ENCODE measurements around the gene USP26.
A peak's percentile ranks its signal among the peaks of the same experiment; 100 is the strongest.
"Not testable (repeated sequence)": the region's sequence is repeated elsewhere in the genome, so short reads cannot be mapped to it uniquely, and the experiment has no call there.

The USP26 gene, protein sequence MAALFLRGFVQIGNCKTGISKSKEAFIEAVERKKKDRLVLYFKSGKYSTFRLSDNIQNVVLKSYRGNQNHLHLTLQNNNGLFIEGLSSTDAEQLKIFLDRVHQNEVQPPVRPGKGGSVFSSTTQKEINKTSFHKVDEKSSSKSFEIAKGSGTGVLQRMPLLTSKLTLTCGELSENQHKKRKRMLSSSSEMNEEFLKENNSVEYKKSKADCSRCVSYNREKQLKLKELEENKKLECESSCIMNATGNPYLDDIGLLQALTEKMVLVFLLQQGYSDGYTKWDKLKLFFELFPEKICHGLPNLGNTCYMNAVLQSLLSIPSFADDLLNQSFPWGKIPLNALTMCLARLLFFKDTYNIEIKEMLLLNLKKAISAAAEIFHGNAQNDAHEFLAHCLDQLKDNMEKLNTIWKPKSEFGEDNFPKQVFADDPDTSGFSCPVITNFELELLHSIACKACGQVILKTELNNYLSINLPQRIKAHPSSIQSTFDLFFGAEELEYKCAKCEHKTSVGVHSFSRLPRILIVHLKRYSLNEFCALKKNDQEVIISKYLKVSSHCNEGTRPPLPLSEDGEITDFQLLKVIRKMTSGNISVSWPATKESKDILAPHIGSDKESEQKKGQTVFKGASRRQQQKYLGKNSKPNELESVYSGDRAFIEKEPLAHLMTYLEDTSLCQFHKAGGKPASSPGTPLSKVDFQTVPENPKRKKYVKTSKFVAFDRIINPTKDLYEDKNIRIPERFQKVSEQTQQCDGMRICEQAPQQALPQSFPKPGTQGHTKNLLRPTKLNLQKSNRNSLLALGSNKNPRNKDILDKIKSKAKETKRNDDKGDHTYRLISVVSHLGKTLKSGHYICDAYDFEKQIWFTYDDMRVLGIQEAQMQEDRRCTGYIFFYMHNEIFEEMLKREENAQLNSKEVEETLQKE

DNA sequence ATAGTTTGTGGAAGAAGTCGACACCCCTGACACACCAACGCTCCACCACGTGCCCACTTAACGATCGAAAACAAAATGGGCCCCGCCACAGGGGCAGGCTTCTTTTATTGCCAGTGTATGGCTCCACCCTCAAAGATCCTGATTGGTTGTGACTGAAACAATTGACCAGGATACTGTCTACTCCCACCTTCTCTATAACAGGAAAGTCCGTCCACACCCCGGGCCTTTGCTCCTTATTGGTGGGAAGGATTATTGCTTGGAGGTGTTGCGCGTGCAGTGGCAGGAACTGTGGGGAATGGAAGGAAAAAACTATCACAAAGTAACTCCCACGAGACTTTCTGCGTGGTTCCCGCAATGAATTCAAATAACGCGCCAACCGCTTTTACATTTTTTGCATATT is at the start of gene USP26:
TSS of gene USP26 (minus strand) at position 79 of the 400 bp plus-strand sequence. CDS start 68,889 bp downstream, outside the sequence.
- no peak for DNase-seq

DNA sequence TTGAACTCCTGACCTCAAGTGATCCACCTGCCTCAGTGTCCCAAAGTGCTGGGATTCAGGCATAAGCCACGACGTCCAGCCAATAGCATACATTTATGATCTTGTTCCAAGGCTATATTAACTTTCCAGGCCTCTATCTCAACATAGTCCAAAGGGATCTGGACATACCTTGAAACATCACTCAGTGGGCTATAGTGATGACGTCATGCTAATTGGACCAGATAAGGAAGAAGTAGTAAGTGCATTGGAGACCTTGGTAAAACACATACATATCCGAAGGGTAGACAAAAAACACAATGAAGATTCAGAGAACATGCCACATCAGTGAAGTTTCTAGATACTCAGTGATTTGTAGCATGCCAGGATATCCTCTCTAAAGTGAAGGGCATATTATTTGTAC is 37.4 kb upstream of the USP26 start:
- no peak for DNase-seq

DNA sequence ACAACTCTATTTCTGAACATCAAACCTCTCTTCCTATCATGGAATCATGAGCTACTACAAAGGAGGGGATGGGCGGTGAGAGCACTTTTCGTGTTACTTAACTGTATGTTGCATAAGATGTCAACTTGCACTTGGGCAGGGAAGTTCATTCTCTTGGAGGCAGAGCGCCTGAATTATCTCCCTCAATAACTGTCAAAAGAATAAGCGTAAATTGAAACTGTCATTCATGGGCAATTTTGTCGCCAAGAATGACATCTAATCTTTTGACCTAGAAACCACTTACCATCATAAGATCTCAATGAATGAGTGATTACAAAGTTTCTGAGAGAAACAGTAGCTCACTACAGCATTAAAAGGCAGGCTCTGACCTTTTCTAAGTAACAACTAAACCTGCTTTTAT is 23.5 kb upstream of the USP26 start:
- DNase-seq: no peak

DNA sequence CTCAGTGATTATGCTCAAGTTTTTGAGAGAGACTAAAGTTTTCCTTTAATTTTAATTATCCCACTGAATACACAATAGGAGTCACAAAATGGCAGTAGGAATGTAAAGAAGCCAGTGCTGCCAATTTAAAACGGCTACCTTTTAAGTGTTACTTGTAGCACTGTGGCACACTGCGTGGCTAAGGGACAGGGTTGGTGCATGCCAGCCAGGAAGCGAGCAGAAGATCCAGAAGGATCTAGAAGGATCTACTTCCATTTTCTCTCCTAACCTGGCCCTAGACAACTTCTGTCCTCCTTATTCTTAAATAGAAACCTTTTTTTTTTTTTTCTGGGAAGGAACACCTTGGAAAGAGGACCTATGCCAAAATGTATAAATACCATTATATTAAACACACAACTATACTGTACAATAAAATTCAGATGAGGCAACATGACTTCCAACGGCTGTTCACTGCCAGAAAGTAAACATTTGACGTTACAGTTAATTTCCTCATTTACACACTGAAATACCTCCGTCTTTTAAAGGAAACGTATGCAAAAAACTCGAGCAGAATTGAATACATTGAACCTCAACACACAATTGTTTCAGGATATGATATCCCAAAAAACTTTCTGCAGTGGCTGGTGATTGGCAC is 2.7 kb downstream of the USP26 start:
- DNase-seq: no peak

DNA sequence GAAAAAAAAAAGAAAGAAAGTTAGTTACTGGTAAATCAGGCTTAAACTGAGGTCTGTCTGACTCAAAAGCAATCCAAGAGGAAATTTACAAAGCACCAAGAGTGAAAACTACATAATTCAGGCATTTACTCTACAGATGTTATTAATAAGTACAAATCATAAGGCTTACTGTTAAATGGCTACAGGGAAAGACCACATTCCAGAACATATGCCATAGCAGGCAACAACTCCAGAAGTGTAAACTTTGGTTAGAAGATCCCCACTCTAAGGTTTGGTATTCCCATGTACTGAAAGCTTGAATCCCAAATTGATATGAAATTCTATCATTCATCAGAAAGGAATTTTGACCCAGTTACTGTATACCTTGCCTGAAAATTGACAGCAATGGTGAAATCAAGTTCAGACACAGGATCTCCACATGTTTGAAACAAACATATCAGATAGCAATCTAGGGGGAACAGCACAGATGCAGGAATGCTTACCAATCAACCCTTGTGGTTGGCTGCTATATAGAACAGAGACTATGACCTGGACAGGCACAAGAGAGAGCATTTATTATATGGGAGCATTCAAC is 6.6 kb downstream of the USP26 start:
- no peak for DNase-seq

DNA sequence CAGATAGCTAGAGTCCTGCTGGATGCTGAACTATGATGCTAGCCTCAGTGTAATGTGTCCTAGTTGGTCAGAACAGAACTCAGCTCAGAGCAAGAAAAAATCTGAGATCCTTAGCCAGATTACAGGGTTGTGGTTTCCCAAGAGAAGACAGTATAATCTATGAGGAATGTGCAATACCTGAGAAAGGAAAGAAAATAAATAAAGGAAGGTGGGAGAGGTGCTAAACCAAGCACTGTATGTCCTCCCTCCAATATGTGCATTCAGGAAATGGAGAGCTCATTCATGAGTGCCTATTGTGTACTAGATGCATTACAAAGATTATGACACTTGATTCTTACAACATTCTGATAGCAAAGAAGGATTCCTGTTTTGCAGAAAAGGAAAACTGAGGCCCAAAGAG is 7.5 kb downstream of the USP26 start:
- DNase-seq: no peak

DNA sequence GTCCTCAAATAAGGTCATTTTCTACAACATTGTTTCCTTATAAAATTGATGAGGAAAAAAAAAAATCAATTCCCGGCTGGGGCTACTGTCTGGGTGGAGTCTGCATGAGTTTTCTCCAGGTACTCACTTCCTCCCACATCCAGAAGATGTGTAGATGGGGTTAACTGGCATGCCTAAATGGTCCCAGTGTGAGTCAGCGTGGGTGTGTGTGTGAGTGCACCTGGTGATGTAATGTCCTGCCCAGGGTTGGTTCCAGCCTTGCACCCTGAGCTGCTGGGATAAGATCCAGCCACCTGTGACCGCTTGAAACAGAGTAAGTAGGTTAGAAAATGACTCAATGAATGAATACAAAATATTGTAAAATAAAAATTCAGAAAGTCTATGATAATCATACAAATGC is 11.1 kb downstream of the USP26 start:
- DNase-seq: no peak

DNA sequence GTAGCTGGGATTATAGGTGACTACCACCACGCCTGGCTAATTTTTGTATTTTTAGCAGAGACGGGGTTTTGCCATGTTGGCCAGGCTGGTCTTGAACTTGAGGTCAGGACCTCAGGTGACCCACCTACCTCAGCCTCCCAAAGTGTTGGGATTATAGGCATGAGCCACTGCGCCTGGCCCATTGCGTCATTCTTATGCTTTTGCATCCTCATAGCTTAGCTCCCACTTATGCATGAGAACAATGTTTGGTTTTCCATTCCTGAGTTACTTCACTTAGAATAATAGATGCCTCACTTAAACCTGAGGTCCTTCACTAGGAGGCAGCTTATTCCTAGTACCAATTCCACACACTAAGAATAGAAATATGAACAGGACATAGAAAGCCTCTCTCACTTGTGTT is 11.9 kb downstream of the USP26 start:
- not testable (repeated sequence) for DNase-seq

DNA sequence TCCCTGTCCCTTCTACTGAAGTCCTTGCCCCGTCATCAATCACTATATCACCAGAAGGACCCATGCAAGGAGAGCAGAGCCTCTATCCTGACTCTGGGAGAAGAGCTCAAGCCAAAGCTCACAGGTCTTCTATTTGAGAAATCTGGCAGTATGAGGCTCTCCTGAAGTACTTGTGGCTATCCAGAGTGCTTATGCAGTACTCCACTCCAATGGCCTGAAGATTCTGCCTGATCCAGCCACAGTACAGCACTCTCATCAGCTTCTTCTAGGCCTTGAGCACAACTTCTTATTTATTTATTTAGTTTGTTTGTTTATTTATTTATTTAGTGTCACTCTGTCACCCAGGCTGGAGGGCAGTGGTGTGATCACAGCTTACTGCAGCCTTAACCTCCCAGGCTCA is 13.0 kb downstream of the USP26 start:
- DNase-seq: no peak

DNA sequence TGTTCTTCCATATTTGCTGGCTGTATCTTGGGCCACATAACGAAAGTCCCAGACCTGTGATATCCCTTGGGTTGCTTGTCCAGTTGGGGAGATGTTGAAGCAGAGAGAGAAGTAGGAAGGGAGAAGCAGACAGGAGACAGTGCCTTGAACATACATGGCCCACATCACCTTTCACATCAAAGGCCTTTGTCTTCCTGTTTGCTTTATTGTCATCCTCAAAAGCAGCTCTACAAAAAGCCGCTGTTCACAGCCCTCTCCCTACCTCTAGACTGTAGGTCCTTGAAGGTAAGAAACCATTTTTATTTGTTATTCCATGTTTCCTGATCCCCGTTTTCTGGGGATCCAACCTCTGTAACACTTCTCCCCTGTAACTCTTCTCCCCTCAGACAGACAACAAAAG is 14.9 kb downstream of the USP26 start:
- no peak for DNase-seq

DNA sequence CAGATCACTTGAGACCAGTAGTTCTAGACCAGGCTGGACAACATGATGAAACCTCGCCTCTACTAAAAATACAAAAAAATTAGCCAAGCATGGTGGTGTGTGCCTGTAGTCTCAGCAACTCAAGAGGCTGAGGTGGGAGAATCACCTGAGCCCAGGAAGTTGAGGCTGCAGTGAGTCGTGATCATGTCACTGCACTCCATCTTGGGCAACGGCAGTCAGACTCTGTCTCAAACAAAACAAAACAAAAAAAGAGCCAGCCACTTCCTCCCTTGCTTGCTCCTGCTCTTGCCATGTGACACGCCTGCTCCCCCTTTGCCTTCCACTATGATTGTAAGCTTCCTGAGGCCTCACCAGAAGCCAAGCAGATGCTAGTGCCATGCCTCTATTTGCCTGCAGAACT is 19.1 kb downstream of the USP26 start:
- not testable (repeated sequence) for DNase-seq

DNA sequence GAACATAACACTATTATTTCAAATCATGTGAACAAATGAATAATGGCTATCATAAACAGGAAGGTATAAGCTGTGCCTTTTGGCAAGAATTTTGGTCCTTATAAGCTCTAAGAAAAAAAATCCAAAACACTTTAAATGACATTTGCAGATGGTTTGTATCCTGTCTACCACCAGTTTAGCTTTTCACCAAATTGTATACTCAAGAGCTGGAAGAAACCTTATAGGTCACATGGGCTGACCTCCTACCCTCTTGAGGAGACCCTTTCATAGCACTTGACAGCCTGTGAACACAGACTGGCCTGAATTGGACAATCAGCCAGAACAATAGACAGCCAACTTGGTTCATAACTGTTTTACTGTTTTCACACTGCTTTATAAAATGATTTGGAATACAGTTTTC is 24.3 kb downstream of the USP26 start:
- DNase-seq: no peak

DNA sequence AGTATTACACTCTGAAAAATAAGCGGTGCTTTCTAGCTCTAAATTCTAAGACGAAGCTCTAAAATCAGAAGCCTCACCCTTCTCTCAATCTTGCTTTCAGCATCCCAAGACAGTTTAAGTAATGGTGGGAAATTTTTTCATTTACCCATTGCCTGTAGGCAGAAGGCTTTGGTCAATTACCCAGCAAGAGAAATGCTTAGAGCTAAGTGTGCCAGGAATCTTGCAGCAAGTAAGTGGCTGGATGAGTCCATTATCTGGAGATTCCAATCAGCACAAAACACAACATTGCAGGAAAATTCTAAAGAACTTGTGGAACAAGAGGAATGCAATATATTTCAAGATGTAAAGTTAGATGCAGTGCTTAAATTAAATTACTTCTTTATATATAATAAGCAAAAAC is 28.4 kb downstream of the USP26 start:
- DNase-seq: no peak

DNA sequence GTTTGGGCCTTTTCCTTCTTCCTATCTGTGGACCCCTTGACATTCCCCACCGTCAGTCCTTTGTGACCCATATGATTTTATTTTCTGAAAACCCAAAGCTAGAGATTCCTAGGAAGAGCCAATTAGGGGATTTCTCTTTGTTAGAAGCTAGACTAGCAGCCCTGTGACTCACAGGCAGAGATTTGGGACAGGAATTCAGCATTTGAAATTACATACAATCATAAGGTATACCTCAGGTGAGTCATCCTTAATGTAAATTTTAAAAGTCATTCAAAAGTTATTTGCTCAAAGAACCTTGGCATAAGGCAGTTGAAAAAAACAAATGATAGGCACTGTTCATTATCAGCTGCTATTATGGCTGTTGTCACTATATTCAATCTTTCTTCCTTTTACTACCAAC is 40.6 kb downstream of the USP26 start:
- DNase-seq: no peak

DNA sequence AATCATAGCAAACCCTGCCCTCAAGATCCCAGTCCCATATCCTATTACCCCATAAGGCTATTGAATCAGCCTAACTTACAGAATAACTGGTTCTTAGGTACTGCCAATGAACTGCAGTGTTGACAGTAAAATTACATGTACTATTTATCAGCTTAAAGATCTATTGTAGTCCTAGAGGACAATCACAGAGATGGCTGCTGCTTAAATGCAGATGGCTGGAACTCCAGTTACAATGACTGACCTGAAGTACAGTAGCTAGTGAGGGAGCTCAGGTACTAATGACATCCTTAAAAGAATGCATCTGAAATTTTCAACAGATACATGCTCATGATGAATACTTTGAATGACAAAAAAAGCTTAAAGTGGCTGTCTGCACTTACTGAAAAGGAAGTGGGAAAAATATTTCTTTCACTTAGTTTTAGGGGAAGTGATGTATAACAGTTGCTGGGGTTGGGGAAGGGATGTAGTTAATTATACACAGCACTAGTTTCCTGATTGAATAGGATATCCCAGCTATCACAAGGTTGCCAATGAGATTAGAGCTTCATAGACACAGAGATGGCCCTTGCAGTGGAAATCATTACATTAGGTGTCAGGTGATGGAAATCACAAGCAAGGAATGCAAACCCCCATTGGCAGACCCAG is 42.0 kb downstream of the USP26 start:
- no peak for DNase-seq

DNA sequence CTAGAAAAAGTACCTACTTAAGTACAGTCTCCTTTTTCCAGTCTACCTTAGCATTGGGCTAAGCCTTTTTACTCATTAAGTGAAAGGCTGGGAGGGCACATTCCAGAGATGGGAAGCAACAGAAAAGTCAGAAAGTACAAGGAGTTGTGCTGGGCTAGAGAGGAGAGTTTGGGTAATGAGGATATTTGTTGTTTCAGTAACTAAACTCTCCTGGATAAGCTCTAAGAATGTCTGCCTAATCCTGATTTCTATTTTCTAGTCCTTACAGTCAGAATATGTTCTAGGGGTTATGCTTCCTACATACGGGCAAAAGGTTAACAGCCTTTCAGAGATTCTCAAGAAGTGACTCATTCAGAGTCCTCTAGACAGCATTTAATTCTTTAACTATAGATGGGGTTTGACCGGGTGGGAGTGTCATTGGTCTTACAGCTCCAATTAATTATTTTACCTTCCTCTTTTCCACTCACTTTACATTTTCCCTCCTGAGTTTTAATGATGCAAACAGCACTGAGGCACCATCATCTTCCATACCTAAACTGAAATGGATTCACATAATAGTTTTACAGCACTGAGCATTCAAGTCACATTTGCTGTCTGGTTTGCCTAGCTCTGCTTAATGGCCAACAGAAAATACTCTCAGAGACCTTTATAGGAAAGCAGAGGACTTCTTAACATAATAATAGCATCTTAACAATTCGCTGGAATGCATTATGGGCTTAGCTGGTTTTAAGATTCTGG is 42.9 kb downstream of the USP26 start:
- DNase-seq: no peak

DNA sequence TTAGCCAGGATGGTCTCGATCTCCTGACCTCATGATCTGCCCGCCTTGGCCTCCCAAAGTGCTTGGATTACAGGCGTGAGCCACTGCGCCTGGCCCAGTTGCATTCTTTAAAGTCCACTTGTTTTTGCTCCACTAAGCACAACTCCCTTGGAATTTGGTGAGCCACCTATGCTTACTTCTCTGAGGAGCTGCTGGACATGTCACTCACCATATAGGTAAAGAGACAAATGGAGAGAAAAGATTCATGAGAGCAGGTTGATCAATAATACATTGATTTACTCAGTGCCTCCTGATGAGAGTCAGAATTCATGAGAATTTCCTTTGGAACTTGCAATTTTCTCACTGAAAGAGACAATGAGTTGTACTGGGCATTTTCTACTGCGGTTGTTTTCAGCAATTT is 48.2 kb downstream of the USP26 start:
- DNase-seq: no peak

DNA sequence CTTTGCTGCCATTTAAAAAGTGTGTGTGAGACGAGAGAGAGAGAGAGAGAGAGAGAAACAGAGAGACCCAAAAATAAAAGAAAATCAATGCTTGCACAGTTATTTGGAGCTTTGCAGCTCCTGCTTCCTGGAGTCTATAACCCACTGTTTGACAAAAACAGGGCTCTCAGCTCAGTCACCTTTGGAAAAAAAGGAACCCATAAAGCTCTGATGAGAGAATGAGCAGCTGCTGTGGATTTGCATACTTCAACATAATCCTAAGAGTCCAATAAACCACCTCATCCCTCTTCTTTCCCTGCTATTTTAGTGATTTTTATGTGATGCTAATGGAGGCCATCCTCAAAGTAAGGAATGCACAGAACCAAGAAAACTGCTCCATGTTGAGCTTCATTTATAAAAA is 50.3 kb downstream of the USP26 start:
- no peak for DNase-seq

DNA sequence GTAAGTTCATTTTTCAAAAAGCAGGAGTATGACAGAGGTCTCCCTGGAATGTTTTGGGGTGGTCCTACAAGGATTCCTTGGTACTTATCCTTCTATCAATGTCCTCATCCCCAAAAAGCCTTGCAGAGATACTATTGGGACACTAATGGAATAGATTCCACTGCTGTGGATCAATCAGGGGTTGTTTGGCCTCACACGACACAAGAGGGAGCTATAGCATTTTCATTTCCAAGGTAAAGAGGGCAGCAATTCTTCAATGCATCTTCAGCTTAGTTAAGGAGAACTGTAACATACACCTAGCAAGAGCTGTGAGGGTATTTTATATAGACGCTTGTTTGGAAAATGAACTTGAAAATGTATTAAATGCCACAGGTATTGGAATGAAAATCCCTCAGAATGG is 50.9 kb downstream of the USP26 start:
- DNase-seq: peak; percentile 0

DNA sequence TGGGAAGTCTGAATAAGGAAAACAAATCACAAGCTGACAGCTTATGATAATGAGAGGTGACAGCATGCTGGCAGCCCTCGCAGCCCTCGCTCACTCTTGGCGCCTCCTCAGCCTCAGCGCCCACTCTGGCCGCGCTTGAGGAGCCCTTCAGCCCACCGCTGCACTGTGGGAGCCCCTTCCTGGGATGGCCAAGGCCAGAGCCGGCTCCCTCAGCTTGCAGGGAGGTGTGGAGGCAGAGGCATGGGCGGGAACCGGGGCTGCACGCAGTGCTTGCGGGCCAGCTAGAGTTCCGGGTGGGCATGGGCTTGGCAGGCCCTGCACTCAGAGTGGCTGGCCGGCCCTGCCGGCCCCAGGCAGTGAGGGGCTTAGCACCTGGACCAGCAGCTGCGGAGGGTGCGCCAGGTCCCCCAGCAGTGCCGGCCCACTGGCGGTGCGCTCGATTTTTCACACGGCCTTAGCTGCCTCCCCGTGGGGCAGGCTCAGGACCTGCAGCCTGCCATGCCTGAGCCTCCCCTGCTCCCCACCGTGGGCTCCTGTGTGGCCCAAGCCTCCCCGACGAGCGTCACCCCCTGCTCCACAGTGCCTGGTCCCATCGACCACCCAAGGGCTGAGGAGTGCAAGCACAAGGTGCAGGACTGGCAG is 52.6 kb downstream of the USP26 start:
- not testable (repeated sequence) for DNase-seq

DNA sequence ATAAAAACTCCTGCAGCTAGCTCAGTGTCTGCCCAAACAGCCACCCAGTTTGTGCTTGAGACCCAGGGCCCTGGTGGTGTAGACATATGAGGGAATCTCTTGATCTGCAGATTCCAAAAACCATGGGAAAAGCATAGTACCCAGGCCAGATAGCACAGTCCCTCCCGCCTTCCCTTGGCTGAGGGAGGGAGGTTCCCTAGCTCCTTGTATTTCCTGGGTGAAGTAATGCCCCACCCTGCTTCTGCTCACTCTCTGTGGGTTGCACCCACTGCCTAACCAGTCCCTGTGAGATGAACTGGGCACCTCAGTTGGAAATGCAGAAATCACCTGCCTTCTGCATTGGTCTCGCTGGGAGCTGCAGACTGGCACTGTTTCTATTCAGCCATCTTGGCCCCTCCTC is 54.6 kb downstream of the USP26 start:
- DNase-seq: no peak
